HG03060 (cell line): ENCODE measurements around the gene CTRB1.

ENCODE experiments used
- ATAC-seq: cut with Tn5 transposase; IDR thresholded peaks from one replicate; pipeline ENCODE4 v1.9.1; 2021; ENCODE audit warnings: low read depth, moderate number of reproducible peaks; ENCODE audit not compliant: unreplicated experiment

CTRB1 gene

GRCh38 chr16:75251280-75252048 lies 32.7 kb downstream of the CTRB1 start, which contains the start of gene BCAR1:
BCAR1 (minus strand) TSS chr16:75251624; CDS start chr16:75251482, 142 bp downstream.
- ATAC-seq: no peak

GRCh38 chr16:75252049-75252864 lies 33.5 kb downstream of the CTRB1 start:
- no peak for ATAC-seq

- ATAC-seq: no peak
Measured at GRCh38 chr16:75252946-75253911, 34.4 kb downstream of the CTRB1 start.

- ATAC-seq: no peak
Measured at GRCh38 chr16:75254359-75254837, 35.6 kb downstream of the CTRB1 start.

DNA sequence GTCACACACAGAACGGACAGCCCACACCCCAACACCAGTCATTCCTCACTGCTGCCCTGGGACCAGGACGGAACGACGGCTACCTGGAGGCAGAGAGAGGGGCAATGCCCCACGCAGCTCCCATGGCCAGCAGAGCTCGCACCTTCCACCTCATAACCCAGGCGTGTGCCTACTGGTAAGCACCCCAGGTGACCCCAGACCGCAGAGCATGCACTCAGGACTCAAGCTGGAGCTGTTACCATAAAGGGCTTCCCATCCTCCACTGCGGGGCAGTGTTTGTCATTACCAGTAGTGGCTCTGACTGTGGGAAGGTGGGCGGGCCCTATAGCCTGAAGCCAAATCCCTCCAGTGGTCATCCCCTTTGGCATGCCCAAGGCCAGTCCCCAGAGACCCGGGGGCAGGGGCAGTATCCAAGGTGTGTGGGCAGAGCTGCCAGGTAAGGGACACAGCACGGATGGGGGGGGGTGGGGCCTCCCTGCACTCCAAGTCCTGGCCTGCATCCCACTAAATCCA lies 37.3 kb downstream of the CTRB1 start:
- no peak for ATAC-seq

GRCh38 chr16:75256696-75257343 lies 38.0 kb downstream of the CTRB1 start:
- ATAC-seq: no peak

DNA sequence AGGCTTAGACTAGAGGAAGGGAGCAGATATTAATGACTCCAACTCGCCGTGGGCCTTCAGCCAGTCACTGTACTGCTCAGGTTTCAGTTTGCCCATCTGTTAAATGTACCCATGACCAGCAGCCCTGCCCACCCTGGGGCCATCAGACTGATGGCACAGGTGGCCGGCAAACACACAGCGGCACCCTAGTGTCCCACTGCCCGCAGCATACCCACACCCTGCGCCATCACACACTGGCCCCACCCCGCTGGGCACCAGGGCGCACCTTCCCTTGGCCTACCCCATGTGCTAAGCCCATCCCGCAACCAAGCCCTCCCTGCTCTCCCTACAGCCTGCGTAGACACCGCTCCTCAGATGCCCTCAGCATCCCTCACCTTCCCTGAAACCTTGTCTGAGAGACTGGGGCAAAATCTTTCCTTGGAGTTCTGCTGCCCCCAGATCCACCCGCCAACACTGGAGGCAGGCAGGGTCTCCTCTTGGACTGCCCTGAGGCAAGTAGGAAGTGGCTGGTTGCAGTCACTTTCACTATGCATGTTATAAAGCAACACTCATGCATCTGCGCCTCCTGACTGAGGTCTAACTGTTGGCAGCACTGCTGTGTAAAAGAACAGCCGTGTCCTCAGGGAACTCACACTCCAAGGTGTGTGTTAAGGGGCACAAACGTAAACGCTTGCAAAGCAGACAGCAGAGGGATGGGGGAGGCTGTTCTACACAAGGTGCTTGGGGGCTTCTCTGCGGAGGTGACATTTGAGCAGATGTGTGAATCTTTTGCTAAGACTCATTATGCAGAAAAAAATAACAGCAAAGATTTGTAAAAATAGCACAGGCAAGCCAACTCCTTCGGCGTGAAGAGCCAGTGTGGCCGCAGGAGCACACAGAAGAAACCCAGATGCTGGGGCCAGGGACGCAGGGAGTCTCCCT lies 39.4 kb downstream of the CTRB1 start:
- ATAC-seq: no peak

DNA sequence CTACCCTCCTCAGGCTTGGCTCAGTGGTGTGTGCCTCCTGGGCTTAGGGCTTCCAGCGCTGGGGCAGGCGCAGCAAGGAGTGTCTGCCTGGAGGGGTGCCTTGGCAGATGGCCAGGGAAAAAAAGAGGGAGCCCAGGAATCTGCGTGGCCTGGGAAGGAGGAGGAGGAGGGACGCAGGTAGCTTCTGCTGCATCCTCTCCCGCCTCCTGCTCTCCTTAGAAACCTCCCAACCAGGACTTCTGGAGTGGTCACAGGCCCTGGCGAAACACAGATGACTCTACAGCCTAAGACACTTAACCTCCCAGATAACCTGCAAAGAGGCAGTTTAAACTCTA lies 40.0 kb downstream of the CTRB1 start:
- no peak for ATAC-seq

DNA sequence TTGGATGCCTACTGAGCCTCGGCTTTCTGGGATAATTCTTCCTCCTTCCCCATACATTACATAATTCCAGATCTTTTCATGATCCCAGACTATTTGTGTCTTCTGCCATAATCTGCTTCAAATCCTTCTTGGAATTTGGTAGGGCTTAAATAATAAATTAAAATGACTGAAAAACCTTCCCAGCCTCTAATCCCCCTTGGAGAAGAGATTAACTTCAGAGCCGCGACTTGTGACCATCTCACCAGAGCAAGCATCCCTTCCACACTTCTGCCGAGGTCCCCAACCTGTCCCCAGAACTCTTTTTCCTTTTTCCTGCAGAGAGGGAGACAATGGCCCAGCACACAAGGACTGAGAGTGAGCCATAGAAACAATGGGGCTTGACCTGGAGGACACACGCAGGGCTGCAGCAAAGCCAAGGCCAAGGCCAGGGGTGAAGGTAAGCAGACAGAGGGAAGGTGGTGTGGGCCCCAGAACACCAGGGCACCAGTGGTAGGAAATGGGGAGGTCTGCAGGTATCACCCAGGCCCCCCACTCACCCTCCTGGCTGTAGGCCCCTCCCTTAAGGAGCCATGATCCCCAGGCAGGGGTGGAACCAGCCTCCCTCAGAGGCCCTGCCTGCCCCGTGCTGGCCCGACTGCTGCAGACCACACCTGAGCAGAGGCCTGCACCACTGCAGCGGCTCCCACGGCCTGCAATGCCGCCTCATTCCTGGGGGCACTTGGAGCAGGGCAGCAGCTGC lies 42.2 kb downstream of the CTRB1 start:
- no peak for ATAC-seq

DNA sequence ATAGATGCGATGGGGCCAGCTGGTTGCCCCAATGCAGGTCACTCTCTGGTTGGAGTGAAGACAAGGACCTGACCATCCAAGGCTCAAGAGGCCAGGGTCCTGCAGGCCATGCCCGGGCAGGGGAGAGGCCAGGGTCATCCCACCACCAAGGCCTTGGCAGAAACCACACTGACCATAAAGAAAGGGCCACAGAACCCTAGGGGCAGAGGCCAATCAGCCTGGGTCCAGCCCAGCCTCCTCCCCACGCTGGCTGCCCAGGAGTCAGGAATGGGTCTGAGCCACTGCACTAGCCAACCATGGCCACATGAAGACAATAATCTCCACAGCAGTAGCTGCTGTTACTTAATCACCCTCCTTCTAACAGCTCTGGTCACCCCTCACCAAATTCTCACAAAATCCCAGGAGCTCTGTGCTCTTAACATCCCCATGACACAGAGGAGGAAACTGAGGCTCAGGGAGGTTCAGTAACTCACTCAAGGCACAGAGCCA lies 42.8 kb downstream of the CTRB1 start:
- no peak for ATAC-seq

DNA sequence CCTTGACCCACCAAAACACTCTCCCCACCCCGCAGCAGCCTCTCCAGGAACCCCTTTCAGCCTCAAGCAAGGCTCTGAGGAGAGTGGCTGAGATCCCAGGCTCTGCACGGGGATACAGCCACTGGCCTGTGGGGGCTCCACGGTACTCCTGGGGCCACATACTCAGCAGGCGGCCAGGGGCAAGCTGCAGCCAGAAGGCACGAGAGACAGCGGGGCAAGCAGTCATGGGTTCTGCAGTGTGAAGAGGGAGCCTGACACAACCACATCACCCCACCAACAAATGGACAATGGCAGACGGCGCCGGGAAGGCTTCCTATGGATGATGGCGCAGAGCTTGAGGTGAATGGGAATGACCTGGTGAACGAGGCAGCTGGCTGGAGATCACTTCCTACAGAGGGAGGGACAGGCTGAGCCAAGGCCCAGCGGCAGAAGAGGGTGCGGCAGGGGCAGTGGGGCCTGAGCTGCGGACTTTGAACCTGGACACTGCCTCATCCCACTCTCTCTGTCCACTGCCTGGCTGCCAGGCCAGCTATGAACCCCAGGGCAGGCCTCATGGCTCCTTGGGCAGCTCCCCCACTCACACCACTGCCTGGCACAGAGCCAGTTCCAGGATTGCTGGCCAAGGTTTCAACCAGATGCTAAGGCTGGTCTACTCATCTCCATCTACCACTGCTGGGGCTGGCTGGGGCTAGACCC lies 43.5 kb downstream of the CTRB1 start:
- ATAC-seq: no peak

- ATAC-seq: no peak
Measured at GRCh38 chr16:75262800-75263127, 44.0 kb downstream of the CTRB1 start.

DNA sequence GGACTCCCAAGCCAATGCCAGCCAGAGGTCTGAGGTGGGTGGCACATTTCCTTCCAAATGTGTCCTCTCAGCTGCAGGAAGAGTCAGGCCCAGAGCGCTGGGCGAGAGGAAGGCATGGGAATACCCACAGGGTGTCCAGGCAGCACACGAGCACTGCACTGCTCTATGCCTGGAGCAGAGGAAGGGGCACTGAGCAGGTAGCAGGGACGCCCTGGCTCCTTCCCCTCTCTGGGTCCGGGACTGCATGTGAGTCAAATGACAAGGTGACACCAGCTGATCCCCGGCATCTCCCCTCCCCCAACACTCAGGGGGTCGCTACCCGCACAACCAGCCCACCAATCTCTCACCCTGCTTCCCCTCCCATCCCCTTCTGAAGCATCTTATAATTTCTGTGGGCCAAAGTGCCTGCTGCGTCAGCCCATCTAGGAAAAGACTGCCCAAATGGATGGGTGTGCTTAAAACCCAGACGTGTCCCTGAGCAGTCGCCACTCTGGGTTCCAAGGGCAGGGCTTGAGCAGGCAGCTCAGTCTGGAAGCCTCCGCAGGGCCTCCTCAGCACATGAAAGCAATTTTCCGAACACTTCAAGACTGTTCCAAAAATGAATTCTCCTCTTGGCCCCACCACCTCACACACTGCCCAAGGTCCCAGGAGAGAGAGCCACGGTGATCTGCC lies 44.6 kb downstream of the CTRB1 start:
- no peak for ATAC-seq

- no peak for ATAC-seq
Measured at GRCh38 chr16:75263963-75264445, 45.2 kb downstream of the CTRB1 start.

DNA sequence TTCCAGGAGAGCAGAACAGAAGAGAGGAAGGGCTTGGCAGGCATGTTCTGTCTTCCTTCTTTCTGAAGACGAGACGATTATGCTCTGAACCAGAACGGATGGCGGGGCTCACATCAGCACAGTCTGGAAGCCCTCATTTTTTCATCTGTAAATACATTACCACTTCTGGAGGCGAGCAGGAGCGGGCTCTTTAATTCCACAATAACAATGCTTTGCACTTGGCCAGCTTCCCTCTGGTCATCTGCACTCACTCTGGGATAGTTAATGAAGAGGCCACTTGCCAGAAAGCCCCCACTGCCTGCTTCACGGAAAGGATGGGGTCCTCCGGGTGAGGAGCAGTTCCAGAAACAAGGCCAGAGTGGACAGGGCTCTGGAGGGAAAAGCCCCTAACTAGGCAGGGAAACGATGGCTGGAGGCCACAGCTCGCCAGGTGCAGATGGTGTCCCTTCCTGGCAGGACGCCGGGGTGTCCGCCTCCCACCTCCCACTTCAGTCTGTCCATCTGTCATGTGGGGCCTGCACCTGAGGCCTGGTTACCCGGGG lies 45.7 kb downstream of the CTRB1 start:
- no peak for ATAC-seq
